Right lobe of liver (tissue), 4 donors: ENCODE results near the gene LPO.

Experiments
- POLR2A ChIP-seq: fragments of 450-650 bp; IDR thresholded peaks from one replicate; pipeline ENCODE4 v1.6.1; 2017; ENCODE audit warnings: antibody characterized with exemption, mild to moderate bottlenecking
- TF ChIP-seq, protein P1 (sequence below), 4 donors: fragments of 200-600 bp in 3 of 4; fragments of 450-650 bp in 1 of 4; IDR thresholded peaks; one replicate each; pipeline versions ENCODE4 v1.5.1 to v1.8.0; 2016 to 2022; ENCODE audit warnings: antibody characterized with exemption in 4 of 4, mild to moderate bottlenecking in 2 of 4
- donor health status: DM: no; HTN: no; CAD: no.
- donor health status: DM: no; HTN: no; CAD: no.
- donor health status: DM: no; HTN: yes; CAD: no.

DNA sequence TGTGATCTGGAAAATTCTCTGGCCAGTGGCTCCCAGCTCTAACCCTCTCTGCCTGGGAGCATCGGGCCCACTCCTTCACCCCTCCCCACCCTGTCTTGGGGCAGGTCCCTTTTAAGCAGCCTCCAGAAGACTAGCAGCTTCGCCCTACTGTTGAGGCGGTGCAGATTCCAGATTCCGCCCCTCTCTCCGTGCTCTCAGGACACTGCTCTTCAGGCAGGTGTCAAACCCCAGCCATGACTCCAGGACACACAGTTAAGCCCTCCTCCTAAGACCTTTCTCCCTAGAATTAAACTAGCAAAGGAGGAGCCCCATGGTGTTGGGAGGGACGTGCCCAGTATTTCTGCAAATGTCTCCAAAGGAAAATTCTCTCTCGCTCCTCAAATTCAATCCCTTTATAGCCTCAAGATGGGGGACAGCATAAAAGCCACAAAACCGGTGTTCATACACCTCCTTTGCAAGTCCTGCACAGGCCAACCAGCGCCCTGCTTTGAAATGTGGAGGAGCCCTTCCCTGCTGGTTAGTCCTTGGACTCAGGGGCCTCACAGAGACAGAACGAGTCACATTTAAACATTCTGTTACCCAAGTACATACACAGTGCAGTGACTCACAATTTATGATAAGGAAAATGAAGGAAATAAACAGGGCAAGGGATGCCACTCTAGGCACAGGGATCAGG lies 7.2 kb downstream of the LPO start:
- TF ChIP-seq, protein P1, sequence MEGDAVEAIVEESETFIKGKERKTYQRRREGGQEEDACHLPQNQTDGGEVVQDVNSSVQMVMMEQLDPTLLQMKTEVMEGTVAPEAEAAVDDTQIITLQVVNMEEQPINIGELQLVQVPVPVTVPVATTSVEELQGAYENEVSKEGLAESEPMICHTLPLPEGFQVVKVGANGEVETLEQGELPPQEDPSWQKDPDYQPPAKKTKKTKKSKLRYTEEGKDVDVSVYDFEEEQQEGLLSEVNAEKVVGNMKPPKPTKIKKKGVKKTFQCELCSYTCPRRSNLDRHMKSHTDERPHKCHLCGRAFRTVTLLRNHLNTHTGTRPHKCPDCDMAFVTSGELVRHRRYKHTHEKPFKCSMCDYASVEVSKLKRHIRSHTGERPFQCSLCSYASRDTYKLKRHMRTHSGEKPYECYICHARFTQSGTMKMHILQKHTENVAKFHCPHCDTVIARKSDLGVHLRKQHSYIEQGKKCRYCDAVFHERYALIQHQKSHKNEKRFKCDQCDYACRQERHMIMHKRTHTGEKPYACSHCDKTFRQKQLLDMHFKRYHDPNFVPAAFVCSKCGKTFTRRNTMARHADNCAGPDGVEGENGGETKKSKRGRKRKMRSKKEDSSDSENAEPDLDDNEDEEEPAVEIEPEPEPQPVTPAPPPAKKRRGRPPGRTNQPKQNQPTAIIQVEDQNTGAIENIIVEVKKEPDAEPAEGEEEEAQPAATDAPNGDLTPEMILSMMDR (IDR thresholded peaks at IDR 0.05) = no peak
- no peak for TF ChIP-seq POLR2A
